Ascending aorta (tissue), 2 donors: ENCODE measurements around the gene RAB3IP. TPM values are rescaled to one million over a fixed set of nuclear protein-coding genes. Genes with fewer than 3 reads are reported as not detected.
A peak's percentile ranks its signal among the peaks of the same experiment; 100 is the strongest.

ENCODE experiments used
- DNase-seq, 2 donors: peaks; one replicate each; pipeline ENCODE4 v3.0.0-alpha.2; 2019; ENCODE audit warnings: low spot score in 2 of 2
- H3K27ac ChIP-seq, 2 donors: fragments of 200-600 bp; sonication (generic); one replicate each; pipeline ENCODE4 v1.5.1; 2016 to 2017; ENCODE audit warnings: mild to moderate bottlenecking in 1 of 2
- H3K27me3 ChIP-seq: fragments of 200-600 bp; sonication (generic); one replicate; pipeline ENCODE4 v1.5.1; 2017
- H3K36me3 ChIP-seq, 2 donors: fragments of 200-600 bp; sonication (generic); one replicate each; pipeline ENCODE4 v1.5.1; 2016
- H3K4me1 ChIP-seq, 2 donors: fragments of 200-600 bp; sonication (generic); one replicate each; pipeline ENCODE4 v1.5.1; 2016 to 2017; ENCODE audit warnings: mild to moderate bottlenecking in 1 of 2
- H3K4me3 ChIP-seq, 2 donors: fragments of 200-600 bp; sonication (generic); one replicate each; pipeline ENCODE4 v1.5.1; 2016 to 2017; ENCODE audit warnings: mild to moderate bottlenecking in 1 of 2
- H3K9me3 ChIP-seq, 2 donors: fragments of 200-600 bp; sonication (generic); one replicate each; pipeline ENCODE4 v1.5.1; 2016
- intact Hi-C: fragments of 100-400 bp; cut with DNase I; formaldehyde crosslinking; loops from one replicate; pipeline ENCODE4 v1.15.1; 2023
- total RNA-seq: library from RNA; depleted of rRNA; stranded (reverse); fragments of >200 nt; gene quantifications from one replicate; pipeline ENCODE4 v1.1.0, GENCODE V29; 2016
- TF ChIP-seq, protein P1 (sequence below), 3 experiments: fragments of 200-600 bp in 2 of 3; fragments of 450-650 bp in 1 of 3; sonication (generic) in 2 of 3; IDR thresholded peaks; one replicate each; pipeline ENCODE4 v1.5.1; 2016 to 2019; ENCODE audit warnings: antibody characterized with exemption in 3 of 3, mild to moderate bottlenecking in 1 of 3, moderate library complexity in 1 of 3

Gene RAB3IP
- total RNA-seq, 1 donor from 2014 or later = 17.2 TPM

DNA sequence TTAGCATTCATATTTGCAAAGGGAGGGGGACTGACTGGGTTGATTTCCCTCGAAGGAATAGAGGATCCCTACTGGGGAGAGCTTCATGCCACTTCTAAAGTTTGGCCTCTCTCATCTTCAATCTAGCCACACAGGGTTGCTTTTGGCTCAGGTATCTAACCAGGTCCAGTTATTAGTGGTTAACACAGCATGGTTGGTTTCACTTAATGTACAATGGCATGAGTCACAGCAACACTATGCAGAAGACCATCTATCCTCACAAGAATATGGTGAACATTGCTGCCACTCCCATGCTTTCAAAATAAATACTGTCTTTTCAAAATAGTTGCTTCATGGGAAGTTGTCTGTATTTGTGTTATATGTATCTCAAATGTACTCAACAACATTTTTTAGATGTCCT, 6.6 kb upstream of the RAB3IP start:
- no peak for DNase-seq
- H3K36me3 ChIP-seq = no peaks in the 10 kb centered on the region
- TF ChIP-seq, protein P1, sequence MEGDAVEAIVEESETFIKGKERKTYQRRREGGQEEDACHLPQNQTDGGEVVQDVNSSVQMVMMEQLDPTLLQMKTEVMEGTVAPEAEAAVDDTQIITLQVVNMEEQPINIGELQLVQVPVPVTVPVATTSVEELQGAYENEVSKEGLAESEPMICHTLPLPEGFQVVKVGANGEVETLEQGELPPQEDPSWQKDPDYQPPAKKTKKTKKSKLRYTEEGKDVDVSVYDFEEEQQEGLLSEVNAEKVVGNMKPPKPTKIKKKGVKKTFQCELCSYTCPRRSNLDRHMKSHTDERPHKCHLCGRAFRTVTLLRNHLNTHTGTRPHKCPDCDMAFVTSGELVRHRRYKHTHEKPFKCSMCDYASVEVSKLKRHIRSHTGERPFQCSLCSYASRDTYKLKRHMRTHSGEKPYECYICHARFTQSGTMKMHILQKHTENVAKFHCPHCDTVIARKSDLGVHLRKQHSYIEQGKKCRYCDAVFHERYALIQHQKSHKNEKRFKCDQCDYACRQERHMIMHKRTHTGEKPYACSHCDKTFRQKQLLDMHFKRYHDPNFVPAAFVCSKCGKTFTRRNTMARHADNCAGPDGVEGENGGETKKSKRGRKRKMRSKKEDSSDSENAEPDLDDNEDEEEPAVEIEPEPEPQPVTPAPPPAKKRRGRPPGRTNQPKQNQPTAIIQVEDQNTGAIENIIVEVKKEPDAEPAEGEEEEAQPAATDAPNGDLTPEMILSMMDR (IDR thresholded peaks at IDR 0.05) = no peak
- H3K27me3 ChIP-seq = no peaks in the 10 kb centered on the region
- H3K4me1 ChIP-seq = no peaks in the 10 kb centered on the region
- intact Hi-C loops = no loop called here
- no peaks in the 10 kb centered on the region for H3K9me3 ChIP-seq
- H3K27ac ChIP-seq = no peak overlapping the region
- H3K4me3 ChIP-seq = no peak overlapping the region

DNA sequence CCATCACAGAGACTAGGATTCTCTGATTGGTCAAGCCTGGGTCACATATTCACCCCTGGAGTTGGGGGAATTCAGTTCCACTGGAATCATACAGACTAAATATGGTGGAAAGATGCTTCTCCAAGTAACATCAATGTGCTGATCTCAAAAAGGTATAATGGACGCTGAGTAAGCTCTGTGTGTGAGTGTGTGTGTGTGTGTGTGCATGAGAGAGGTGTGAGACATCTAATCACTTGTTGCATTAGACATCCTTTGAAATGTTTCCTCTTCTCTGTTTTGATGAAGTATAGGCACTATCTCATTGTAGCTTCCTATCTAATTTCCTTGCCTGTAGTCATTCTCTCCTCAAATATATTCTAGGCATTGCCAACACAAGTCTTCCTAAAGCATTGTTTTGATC, 5.0 kb upstream of the RAB3IP start:
- Histone ChIP-seq H3K4me1 (no peaks in the 10 kb centered on the region), H3K9me3 (no peaks in the 10 kb centered on the region), H3K27me3 (no peaks in the 10 kb centered on the region), H3K27ac (no peak overlapping the region), H3K36me3 (no peaks in the 10 kb centered on the region), H3K4me3 (no peak overlapping the region)
- no peak for DNase-seq
- intact Hi-C loops = no loop called here
- TF ChIP-seq, protein P1 (IDR thresholded peaks at IDR 0.05) = no peak

DNA sequence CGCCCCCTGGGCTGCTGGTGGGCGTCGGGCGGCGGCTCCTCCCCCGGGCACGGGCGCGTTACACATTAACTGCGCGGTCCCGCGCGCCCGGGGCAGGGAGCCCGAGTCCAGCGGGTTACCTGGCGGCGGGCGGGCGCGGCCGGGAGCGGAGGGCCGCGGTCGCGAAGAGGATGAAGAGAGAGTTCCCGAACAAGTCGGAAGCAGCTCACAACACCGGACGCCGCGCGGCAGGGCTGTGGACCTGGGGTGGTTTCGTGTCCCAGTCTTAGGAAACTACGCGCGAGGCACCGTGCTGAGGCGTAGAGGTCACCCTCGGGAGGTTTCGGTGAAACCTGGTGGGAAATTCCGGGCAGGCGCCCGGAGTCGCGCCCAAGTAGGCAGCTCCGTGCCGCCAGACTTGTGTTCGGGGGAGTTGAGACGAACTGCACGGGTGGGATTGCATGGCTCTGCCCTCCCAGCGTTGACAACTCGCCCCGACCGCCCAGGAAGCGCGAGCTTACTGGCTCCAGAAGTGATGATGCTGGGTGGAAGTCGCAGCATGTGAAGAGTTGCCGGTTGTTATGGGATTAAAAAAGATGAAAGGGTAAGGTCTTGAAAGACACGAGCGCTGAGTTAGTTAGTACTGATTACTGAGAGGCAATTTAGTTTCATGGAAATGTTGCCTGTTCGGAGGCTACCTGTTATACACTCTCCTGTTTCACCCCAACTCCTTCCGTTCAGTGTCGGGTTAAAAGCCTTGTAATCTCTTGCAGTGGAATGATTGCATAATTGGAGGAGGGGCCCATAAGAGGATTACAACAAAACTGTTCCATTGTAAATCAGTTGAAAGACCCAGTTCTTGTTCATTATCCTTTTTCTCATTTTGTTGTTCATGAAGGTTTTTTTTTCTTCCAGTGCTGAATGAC, 879 bp downstream of the RAB3IP start:
- no peaks in the 10 kb centered on the region for H3K9me3 ChIP-seq
- H3K27ac ChIP-seq = peak overlapping the region in 1 of 2 donors; percentile 53
- H3K27me3 ChIP-seq = no peaks in the 10 kb centered on the region
- peak overlapping the region; percentile 92 to 95 for H3K4me3 ChIP-seq
- TF ChIP-seq, protein P1 (IDR thresholded peaks at IDR 0.05) = no peak
- peak in 1 of 2 donors; percentile 67 for DNase-seq
- peaks cover 0 to 7% of the 10 kb centered on the region in 2 donors for H3K4me1 ChIP-seq
- intact Hi-C loops = loop anchor here (2.0 to 5.0 kb wide), 4 partner anchors 52 to 503 kb away; partner anchors contain the start of genes CCT2, CNOT2 and YEATS4
- no peaks in the 10 kb centered on the region for H3K36me3 ChIP-seq

DNA sequence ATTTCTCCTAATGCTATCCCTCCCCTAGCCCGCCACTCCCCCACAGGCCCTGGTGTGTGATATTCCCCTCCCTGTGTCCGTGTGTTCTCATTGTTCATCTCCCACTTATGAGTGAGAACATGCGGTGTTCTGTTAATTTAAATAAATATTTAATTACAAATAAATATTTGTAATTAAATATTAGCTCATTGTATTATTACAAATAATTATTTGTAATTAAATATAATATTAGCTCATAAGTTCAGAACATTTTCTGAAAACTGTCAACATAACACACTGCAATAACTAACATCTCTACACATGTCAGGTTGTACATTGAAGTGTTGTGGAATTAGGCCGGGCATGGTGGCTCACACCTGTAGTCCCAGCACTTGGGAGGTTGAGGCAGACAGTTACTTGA, 5.4 kb downstream of the RAB3IP start:
- Histone ChIP-seq H3K36me3 (no peaks in the 10 kb centered on the region), H3K27me3 (no peaks in the 10 kb centered on the region), H3K9me3 (no peaks in the 10 kb centered on the region), H3K4me1 (peaks cover 0 to 7% of the 10 kb centered on the region in 2 donors), H3K27ac (no peak overlapping the region), H3K4me3 (no peak overlapping the region)
- TF ChIP-seq, protein P1 (IDR thresholded peaks at IDR 0.05) = no peak
- DNase-seq = no peak
- intact Hi-C loops = no loop called here

DNA sequence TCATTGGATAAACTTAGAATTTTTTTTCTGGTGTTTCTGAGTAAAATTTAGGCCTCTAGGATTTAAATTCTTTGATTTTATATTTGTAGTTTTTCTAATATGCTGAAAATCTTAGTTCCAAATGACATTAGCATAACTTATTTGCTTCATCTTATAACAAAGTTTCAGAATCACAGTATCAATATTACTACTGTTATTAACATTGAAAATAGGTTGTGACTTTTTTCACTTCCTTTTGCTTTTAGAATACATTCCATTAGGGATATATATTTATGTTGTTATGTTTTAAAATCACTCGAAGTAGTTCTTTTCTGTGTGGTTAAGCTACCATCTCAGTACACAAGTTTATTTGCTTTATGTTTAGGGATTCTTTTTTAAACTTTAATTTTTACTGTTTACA, 12.8 kb downstream of the RAB3IP start:
- Histone ChIP-seq H3K4me1 (no peaks in the 10 kb centered on the region), H3K27ac (no peak overlapping the region), H3K27me3 (no peaks in the 10 kb centered on the region), H3K4me3 (no peak overlapping the region), H3K9me3 (no peaks in the 10 kb centered on the region), H3K36me3 (peaks cover 0 to 10% of the 10 kb centered on the region in 2 donors)
- intact Hi-C loops = no loop called here
- DNase-seq = no peak
- TF ChIP-seq, protein P1 (IDR thresholded peaks at IDR 0.05) = no peak
